Smooth muscle cell (in vitro differentiated cells): Measurements from ENCODE around the gene SLC4A2. TPM values are rescaled to one million over a fixed set of nuclear protein-coding genes. Genes with fewer than 3 reads are reported as not detected.

Source experiments
- DNase-seq: peaks from one replicate; lab custom pipeline; 2025; ENCODE audit not compliant: unreplicated experiment; lab: John Stamatoyannopoulos, UW
- H2AFZ ChIP-seq: fragments of 200-600 bp; sonication (generic); 2 replicates; pipeline ENCODE4 v1.6.0; 2016; ENCODE audit warnings: antibody characterized with exemption, low read depth, mild to moderate bottlenecking
- H3F3A ChIP-seq: fragments of 200-600 bp; sonication (generic); 2 replicates; pipeline ENCODE4 v1.6.0; 2017; ENCODE audit warnings: antibody characterized with exemption, low read depth
- H3K27ac ChIP-seq: fragments of 200-600 bp; sonication (generic); 2 replicates; pipeline ENCODE4 v1.5.1; 2016; ENCODE audit warnings: low read depth, mild to moderate bottlenecking
- H3K27me3 ChIP-seq: fragments of 200-600 bp; sonication (generic); 2 replicates; pipeline ENCODE4 v1.6.1; 2016; ENCODE audit warnings: low read depth, mild to moderate bottlenecking
- H3K36me3 ChIP-seq: fragments of 200-600 bp; sonication (generic); 2 replicates; pipeline ENCODE4 v1.5.1; 2016; ENCODE audit warnings: low read depth
- H3K4me1 ChIP-seq: fragments of 200-600 bp; sonication (generic); 2 replicates; pipeline ENCODE4 v1.5.1; 2016; ENCODE audit warnings: low read depth
- H3K4me2 ChIP-seq: fragments of 200-600 bp; sonication (generic); 2 replicates; pipeline ENCODE4 v1.6.0; 2016; ENCODE audit warnings: mild to moderate bottlenecking
- H3K4me3 ChIP-seq: fragments of 200-600 bp; sonication (generic); 2 replicates; pipeline ENCODE4 v1.5.1; 2016; ENCODE audit warnings: mild to moderate bottlenecking
- H3K79me2 ChIP-seq: fragments of 200-600 bp; sonication (generic); 2 replicates; pipeline ENCODE4 v1.6.0; 2016; ENCODE audit warnings: low read depth, mild to moderate bottlenecking
- H3K9ac ChIP-seq: fragments of 200-600 bp; sonication (generic); 2 replicates; pipeline ENCODE4 v1.6.0; 2016; ENCODE audit warnings: low read depth
- H3K9me3 ChIP-seq: fragments of 200-600 bp; sonication (generic); replicated peaks from 2 replicates; pipeline ENCODE4 v1.5.1; 2016; ENCODE audit warnings: low read depth
- H4K20me1 ChIP-seq: fragments of 200-600 bp; sonication (generic); 2 replicates; pipeline ENCODE4 v1.6.0; 2016; ENCODE audit warnings: low read depth
- WGBS: methylation state at CpG from one replicate; pipeline ENCODE4 v1.1.7; 2016; ENCODE audit warnings: low lambda C conversion rate; 5-methylcytosine and 5-hydroxymethylcytosine counted together
- polyA plus RNA-seq: library from polyadenylated mRNA; unstranded; fragments of >200 nt; fragmentation: Nextera tagmentation; extraction: Ambion mirVana; gene quantifications from 2 replicates; pipeline ENCODE4 v1.2.1, GENCODE V29; 2016
- total RNA-seq: library from RNA; depleted of rRNA; stranded (reverse); fragments of >200 nt; gene quantifications from 2 replicates; pipeline ENCODE4 v1.2.3, GENCODE V29; 2014
- TF ChIP-seq, protein P1 (sequence below): fragments of 200-600 bp; sonication (generic); IDR thresholded peaks from 2 replicates; pipeline ENCODE4 v1.5.1; 2017; ENCODE audit warnings: borderline replicate concordance, mild to moderate bottlenecking, antibody characterized with exemption; ENCODE audit not compliant: insufficient read depth, poor library complexity, severe bottlenecking

SLC4A2 gene
- total and polyA plus RNA-seq, 2 experiments from 2014 or later: 89.3 to 96.4 TPM

- H3K4me3 ChIP-seq: no peak overlapping the region
- H3K27ac ChIP-seq: no peak overlapping the region
- no peak overlapping the region for H2AFZ ChIP-seq
- H3F3A ChIP-seq: peaks cover 3% of the 10 kb centered on the region
- no peaks in the 10 kb centered on the region for H3K9me3 ChIP-seq
- H3K79me2 ChIP-seq: peaks cover 2% of the 10 kb centered on the region
- WGBS: 96% methylated on average over 23 of the region's 24 CpGs
- H3K4me2 ChIP-seq: no peak overlapping the region
- H3K4me1 ChIP-seq: no peaks in the 10 kb centered on the region
- TF ChIP-seq, protein P1, sequence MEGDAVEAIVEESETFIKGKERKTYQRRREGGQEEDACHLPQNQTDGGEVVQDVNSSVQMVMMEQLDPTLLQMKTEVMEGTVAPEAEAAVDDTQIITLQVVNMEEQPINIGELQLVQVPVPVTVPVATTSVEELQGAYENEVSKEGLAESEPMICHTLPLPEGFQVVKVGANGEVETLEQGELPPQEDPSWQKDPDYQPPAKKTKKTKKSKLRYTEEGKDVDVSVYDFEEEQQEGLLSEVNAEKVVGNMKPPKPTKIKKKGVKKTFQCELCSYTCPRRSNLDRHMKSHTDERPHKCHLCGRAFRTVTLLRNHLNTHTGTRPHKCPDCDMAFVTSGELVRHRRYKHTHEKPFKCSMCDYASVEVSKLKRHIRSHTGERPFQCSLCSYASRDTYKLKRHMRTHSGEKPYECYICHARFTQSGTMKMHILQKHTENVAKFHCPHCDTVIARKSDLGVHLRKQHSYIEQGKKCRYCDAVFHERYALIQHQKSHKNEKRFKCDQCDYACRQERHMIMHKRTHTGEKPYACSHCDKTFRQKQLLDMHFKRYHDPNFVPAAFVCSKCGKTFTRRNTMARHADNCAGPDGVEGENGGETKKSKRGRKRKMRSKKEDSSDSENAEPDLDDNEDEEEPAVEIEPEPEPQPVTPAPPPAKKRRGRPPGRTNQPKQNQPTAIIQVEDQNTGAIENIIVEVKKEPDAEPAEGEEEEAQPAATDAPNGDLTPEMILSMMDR: no peak
- no peaks in the 10 kb centered on the region for H3K36me3 ChIP-seq
- no peaks in the 10 kb centered on the region for H3K27me3 ChIP-seq
- H4K20me1 ChIP-seq: peaks cover 89% of the 10 kb centered on the region
- DNase-seq: no peak
- H3K9ac ChIP-seq: no peak overlapping the region
Measured at GRCh38 chr7:151122276-151122675, 62.9 kb downstream of the SLC4A2 start.

DNA sequence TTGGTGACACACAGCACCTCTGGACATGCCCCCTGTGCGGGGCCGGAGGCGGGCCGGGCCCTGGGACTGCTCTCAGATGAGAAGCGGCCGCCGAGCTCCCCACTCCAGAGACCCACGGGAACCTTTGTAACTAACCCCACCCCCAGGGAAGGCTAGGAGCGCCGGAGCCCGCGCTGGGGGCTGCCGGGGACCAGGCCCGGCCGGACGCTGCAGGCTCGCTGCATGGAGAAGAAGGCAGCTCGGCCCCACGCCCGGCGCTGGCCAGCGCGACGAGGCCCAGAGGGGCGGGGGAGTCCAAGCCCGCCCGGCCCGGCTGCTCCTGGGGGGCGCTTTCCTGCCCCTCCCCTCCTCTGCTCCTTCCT lies 63.4 kb downstream of the SLC4A2 start:
- no peaks in the 10 kb centered on the region for H3K27me3 ChIP-seq
- H3K9me3 ChIP-seq: no peaks in the 10 kb centered on the region
- TF ChIP-seq, protein P1: no peak
- H3K4me2 ChIP-seq: no peak overlapping the region
- H3K27ac ChIP-seq: no peak overlapping the region
- no peaks in the 10 kb centered on the region for H3K4me1 ChIP-seq
- no peak for DNase-seq
- H3K79me2 ChIP-seq: no peaks in the 10 kb centered on the region
- H3K4me3 ChIP-seq: no peak overlapping the region
- peaks cover 89% of the 10 kb centered on the region for H4K20me1 ChIP-seq
- peaks cover 3% of the 10 kb centered on the region for H3F3A ChIP-seq
- no peaks in the 10 kb centered on the region for H3K36me3 ChIP-seq
- no peak overlapping the region for H3K9ac ChIP-seq
- H2AFZ ChIP-seq: no peak overlapping the region
- 92% methylated on average over 28 of the region's 29 CpGs for WGBS

- H3K79me2 ChIP-seq: no peaks in the 10 kb centered on the region
- no peak overlapping the region for H2AFZ ChIP-seq
- no peaks in the 10 kb centered on the region for H3K27me3 ChIP-seq
- DNase-seq: no peak
- 96% methylated on average over 46 of the region's 50 CpGs for WGBS
- H3F3A ChIP-seq: peaks cover 3% of the 10 kb centered on the region
- TF ChIP-seq, protein P1: no peak
- no peak overlapping the region for H3K4me2 ChIP-seq
- H4K20me1 ChIP-seq: peaks cover 89% of the 10 kb centered on the region
- no peaks in the 10 kb centered on the region for H3K36me3 ChIP-seq
- H3K9me3 ChIP-seq: no peaks in the 10 kb centered on the region
- no peak overlapping the region for H3K9ac ChIP-seq
- no peaks in the 10 kb centered on the region for H3K4me1 ChIP-seq
- H3K4me3 ChIP-seq: no peak overlapping the region
- no peak overlapping the region for H3K27ac ChIP-seq
Measured at GRCh38 chr7:151123158-151123821, 63.9 kb downstream of the SLC4A2 start.

GRCh38 chr7:151123822-151124464 lies 64.6 kb downstream of the SLC4A2 start:
- H3K9ac ChIP-seq: no peak overlapping the region
- peaks cover 3% of the 10 kb centered on the region for H3F3A ChIP-seq
- 48% methylated on average over 24 of the region's 24 CpGs for whole genome bisulfite sequencing
- DNase-seq: peak; percentile 40
- TF ChIP-seq, protein P1: peak; percentile 95
- H3K79me2 ChIP-seq: no peaks in the 10 kb centered on the region
- peaks cover 89% of the 10 kb centered on the region for H4K20me1 ChIP-seq
- H3K36me3 ChIP-seq: no peaks in the 10 kb centered on the region
- H3K27me3 ChIP-seq: no peaks in the 10 kb centered on the region
- H3K4me2 ChIP-seq: no peak overlapping the region
- H3K27ac ChIP-seq: no peak overlapping the region
- H3K4me1 ChIP-seq: no peaks in the 10 kb centered on the region
- no peak overlapping the region for H3K4me3 ChIP-seq
- no peak overlapping the region for H2AFZ ChIP-seq
- H3K9me3 ChIP-seq: no peaks in the 10 kb centered on the region
